Activated naive CD4-positive, alpha-beta T cell treated with Interleukin-2 at 50 U/mL for 16 hours (primary cell): Measurements from ENCODE around the gene ADCY5.
"Not testable (repeated sequence)": the region's sequence is repeated elsewhere in the genome, so short reads cannot be mapped to it uniquely, and the experiment has no call there.

ENCODE experiments used
- DNase-seq: peaks from one replicate; pipeline ENCODE4 v3.0.0-alpha.2; 2020

ADCY5 gene

DNA sequence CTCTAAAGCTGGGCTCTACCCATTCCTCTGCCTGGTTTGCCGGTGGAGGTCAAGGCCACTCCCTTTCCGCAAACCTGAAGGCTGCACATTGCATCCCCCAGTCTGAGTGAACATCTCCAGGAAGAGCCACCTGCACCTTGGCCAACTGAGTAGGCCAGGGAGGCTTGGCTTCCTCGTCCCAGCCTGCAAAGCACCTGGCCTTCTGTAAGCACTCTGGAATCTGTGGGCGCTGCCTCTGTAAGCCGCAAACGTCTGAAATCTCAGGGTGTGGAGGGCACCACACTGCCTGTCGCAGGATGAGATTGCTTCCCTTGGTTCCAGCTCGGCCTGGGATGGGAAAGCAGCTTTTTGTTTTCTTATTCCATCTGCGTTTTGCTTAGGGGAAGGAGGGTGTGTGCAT lies 165.8 kb downstream of the ADCY5 start:
- DNase-seq = no peak

DNA sequence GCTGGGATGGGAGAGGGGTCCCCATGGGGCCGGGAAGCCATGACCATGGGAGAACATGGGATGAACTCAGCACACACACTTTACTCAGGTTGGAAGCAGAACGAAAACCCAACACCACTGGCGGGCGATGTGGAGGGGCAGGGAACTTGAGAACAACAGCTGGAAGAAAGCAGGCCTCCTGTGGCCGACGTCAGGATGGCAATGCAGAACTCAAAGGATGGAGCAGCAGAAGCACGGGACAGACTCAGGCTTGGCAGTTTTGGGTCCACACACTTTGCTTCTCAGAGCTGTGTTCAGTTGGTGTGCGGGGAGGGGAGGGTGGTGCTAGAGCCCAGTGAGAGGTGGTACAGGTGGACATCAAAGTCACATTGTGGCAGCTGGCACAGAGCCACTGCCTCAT lies 166.4 kb downstream of the ADCY5 start:
- DNase-seq = no peak

DNA sequence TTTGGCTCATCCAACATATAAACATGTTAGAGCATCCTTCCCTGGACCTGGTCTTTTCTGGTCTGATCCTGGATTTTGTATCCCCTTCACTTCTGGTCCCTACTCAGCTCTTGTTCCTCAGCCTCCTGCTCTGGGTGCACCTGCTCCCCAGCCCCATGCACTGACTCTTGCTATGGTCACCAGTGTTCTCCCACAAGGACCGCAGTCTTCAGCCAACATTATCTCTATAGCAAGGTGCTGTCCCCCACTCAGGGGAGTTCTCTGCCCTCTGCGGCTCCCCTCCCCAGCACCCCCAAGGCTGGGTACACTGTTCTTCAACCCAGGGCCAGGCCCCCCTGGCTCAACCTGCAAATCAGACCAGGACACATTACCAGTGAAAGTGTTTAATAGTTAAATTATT lies 167.0 kb downstream of the ADCY5 start:
- DNase-seq = no peak

DNA sequence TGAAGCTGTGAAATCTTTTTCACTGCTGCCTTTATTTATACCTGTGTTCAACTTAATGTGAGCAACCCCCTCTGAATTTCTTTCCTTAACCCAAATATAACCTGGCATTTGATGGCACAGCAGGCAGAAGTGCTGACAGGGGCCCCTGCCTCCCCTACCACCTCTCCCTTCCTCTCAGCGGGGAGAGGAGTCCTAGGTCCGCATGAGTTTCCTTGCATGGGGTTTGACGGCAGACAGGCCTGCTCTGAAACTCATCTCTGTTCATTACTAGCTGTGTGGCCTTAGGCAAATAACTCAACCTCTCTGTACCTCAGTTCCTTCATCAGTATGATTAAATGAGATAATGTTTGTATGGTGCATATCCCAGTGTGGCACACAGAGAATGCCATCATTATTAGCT lies 167.5 kb downstream of the ADCY5 start:
- DNase-seq = no peak

DNA sequence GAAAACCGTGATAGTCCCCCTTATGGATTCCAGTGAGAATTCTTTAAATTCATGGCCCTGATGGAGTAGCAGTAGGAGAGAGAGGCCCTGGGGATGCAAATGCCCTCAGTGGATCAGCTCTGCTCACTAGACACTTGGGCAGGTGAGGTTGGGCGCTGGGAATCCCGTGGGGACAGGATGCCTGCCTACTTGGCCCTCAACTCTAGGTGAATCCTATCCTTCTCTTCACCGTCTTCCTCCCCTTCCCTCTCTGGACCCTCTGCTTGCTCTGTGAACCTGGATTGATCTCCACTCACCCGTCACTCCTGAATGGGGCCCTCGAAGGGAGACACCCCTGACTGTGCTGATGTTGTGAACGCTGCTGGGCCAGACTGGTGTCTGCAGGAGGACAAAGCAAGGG lies 169.8 kb downstream of the ADCY5 start:
- no peak for DNase-seq

DNA sequence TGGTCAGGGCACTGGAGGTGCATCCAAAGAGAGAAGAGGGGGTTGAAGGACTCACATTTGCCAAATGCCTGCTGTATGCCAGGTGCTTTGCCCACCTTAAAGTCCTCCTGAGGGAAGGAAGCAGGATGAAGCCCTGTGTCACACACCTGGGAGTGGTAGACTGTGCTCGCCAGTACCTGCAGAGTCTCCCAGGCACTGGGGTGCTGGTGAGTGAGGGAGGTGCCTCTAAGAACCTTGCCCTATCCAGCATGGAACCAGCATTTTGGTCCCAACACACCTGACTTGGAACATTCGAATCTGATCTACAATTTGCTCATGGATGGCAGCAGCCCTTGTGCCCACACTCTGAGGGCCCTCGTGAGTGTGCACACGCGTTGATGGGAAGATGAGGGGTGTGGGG lies 170.4 kb downstream of the ADCY5 start:
- DNase-seq = no peak

DNA sequence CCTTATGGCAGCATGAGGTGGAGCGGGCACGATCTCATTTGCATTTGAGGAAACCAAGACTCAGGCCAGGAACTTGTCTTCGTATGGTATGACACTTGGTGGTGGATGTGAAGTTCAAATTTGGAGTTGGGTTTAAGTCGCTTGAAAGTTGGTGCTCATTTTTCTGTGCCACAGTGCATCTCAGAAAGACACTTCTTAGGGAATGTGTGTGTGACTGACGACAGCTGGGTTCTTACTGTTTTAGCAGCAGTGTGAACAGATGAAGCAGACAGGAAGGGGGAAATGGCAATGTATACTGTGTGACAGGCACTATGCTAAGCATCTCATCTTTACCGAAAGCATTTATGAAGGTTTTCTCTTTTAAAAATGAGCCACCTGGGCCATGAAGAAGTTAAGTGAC lies 171.8 kb downstream of the ADCY5 start:
- DNase-seq = no peak

DNA sequence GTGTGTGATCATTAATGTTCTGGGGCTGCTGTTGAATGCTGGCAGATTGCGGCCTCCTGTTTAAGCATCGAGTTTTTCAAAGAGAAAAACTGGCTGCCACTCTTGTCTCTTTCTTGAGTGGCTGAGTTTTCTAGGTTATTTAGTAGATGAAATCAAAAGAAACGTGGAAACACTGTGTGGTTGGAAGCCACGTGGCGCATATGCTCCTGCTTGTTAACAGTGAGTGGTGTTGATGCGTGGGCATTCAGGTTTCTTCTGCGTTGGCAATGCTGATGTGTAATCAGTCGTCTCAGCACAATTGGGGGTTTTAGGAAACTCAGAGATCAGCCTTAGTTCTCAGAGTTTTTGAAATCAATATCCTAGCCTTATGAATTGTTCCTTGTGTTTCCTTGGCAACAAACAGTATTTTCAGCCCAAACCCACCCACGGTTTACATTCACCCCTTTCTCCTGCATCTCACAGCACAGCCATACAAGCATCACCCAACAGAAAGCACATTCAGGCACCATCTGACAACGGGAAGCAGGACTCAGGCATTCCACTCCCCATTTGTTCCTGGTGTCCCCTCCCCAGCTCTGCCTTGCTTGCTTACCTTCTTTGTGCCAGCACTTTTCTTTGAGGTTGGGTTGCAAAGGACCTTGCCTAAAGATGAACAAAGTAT lies 172.4 kb downstream of the ADCY5 start:
- no peak for DNase-seq

- no peak for DNase-seq
Measured at GRCh38 chr3:123275691-123276090, 173.2 kb downstream of the ADCY5 start.

- no peak for DNase-seq
Measured at GRCh38 chr3:123272547-123272946, 176.3 kb downstream of the ADCY5 start.

DNA sequence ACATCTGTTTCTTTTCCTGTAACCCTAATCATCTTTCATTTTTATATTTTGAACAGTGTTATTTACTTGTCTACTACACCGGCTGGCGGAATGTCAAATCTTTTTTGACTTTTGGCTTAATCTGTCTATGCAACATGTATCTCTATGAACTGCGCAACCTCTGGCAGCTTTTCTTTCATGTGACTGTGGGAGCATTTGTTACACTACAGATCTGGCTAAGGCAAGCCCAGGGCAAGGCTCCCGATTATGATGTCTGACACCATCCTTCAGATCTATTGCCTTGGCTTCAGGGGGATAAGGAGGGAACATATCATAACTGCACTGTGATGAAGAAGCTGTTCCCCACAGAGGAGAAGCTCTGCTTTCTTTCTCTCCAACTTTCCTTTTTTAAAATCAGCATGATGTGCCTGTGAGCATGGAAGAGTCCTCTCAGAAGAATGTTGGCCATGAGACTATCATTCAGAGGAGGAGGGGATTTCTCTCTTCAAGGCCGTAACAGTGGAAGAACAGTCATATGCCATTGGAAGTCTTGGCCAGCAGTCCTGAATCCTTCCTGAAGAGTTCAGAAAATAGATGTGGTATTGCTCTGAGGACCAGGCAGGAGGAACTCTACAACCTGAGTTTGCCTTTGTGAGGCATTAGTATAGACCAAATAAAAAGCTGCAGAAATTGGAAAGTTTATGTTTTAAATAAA lies 177.3 kb downstream of the ADCY5 start:
- DNase-seq = no peak

GRCh38 chr3:123270818-123271217 lies 178.1 kb downstream of the ADCY5 start:
- DNase-seq = no peak

DNA sequence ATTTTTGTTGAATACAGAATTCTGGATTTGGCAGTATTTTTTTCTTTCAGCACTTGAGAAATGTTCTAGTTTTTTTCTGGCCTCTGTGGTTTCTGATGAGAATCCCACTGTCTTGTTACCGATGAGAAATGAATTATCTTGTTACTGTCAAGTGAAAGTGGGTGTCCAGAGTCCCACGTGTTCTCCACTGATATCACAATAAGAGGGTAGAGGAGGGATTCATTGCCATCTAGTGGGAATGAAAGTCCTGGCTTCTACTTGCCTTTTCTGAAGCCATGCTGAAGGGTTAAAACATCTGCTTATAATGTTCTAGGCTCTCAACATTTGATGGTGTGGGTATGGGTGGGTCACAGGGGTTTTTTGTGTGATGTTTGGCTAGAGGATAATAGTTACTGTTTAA lies 181.1 kb downstream of the ADCY5 start:
- no peak for DNase-seq

GRCh38 chr3:123263941-123264340 lies 184.9 kb downstream of the ADCY5 start:
- DNase-seq = no peak

DNA sequence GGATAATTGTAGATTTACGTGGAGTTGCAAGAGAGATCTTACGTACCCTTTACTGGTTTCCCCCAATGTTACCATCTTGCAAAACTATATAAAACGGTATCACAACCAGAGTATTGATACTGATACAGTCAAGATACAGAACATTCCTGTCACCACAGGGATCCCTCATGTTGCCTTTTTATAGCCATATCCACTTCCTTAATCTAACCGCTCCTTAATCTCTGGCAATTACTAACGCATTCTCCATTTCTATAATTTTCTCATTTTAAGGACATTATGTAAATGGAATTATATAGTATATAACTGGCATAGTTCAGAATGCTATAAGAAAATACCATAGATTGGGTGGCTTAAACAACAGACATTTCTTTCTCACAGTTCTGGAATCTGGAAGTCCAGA lies 186.0 kb downstream of the ADCY5 start:
- DNase-seq = no peak

DNA sequence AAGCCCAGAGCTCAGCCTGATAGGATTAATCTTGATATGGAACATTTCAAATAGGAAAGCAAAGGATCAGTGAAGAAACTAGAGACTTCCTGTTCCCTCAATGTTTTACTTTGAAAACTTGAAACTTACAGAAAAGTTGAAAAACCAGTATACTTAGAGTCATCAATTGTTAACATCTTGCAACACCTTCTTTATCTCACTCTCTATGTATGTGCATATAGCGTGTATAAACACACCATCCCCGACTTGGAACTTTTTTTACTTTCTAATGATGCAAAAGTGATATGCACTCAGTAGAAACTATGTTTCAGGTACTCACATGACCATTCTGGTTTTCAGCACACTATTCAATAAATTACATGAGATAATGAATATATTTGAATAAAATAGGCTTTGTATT lies 186.7 kb downstream of the ADCY5 start:
- DNase-seq = no peak

DNA sequence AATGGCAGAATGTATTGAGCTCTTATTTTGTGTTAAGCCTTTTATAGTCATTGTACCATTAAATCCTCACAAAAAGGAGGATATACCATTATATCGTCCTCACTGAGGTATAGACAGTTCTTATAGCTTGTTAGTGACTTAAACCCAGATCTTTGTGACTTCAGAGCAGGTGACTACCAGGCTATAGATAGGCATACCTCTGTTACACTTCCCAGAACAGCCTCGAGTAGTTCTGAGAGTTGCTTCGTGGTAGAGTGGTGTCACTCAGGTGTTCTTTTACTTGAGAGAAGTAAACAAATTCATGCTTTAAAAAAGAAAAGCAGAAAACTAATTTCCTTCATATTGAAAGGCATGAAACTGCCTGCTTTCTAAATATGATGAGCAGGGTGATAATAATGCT lies 187.2 kb downstream of the ADCY5 start:
- no peak for DNase-seq

- no peak for DNase-seq
Measured at GRCh38 chr3:123258811-123259420, 190.0 kb downstream of the ADCY5 start.

DNA sequence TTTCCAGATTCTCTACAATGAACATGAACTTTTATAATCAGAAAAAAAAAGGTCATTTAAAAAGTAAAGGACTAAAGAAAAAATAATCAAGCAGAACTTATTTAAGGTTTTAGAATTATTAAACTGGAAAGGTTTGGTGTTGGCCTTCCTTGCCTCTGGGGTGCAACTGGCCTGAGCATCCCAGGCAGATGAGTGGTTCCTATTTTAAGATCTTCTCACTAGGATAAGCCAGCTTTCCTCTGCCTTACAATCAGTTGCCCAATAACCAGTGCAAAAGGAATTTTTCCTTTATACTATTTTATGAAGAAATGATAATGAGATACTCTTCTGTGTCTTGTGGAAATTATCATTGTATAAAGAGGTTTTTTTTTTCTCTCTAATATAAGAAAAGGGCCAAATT lies 190.5 kb downstream of the ADCY5 start:
- DNase-seq = no peak

DNA sequence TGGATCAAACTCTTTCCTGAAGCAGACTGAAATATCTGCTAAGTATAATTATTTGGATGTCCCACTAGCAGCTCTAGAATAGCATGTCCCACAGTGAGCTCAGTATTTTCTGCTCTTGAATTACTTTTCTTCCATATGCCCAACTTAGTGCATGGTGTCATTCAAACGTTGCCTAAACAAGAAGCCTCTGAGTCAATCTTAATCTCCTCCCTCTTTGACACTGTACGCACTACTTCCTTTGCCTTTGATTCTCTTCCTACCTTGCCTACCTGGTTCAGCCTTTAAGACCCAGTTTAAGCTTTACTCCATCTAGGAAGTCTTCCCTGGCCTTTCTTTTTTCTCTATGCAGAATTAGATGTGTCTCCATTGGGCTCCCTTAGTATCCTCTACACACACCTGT lies 192.6 kb downstream of the ADCY5 start:
- DNase-seq = no peak

- no peak for DNase-seq
Measured at GRCh38 chr3:123246866-123247265, 202.0 kb downstream of the ADCY5 start.

DNA sequence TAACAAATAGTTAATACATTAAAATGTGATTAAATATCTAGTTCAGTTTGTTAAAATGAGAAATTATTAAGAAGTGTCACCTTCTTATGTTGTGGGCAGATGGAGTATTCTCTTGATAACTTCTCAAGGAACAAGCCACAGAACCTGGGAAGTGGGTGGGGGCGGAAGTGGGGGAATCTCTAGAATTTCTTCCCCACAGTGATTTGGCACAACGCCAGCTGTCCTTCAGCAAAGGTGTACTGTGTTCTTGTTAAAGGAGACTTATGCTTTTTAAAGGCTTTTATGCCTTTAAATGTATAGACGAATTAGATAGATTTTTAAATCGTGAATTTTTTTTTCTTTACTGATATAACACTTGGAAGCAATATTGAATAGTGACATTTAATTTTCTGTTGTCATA lies 204.8 kb downstream of the ADCY5 start:
- DNase-seq = peak; percentile 2

GRCh38 chr3:123239756-123240155 lies 209.1 kb downstream of the ADCY5 start:
- DNase-seq = no peak

DNA sequence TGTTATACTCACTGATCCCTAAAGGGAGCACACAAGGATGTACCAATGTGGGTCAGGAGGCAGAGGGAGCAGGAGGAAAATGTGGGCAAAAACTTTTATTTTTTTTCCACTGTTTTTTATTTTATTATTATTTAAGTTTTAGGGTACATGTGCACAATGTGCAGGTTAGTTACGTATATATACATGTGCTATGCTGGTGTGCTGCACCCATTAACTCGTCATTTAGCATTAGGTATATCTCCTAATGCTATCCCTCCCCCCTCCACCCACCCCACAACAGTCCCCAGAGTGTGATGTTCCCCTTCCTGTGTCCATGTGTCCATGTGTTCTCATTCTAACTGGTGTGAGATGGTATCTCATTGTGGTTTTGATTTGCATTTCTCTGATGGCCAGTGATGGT lies 209.7 kb downstream of the ADCY5 start:
- DNase-seq = not testable (repeated sequence)

DNA sequence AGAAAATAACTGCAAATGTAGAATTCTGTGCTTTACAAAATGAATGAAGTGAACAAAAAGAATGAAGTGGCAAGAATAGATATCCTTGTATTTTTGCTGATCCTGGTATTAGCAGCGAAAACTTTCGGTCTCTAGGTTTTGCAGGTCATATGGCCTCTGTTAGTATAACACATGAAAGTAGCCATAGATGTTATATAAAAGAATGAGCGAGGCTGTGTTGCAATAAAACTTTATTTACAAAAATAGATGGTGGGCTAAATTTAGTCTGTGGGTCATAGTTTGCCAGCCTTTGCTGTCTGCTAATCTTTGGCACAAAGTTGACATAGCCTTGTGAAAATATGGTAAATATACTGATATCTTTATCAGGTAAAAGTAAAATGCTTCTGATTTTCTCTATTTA lies 212.0 kb downstream of the ADCY5 start:
- no peak for DNase-seq
